GM18520 (cell line): Measurements from ENCODE around the gene MSI2.

ENCODE experiments used
- ATAC-seq: cut with Tn5 transposase; IDR thresholded peaks from one replicate; pipeline ENCODE4 v1.9.1; 2021; ENCODE audit not compliant: unreplicated experiment

MSI2 gene

GRCh38 chr17:57666946-57667345 lies 410.6 kb downstream of the MSI2 start:
- ATAC-seq = no peak

DNA sequence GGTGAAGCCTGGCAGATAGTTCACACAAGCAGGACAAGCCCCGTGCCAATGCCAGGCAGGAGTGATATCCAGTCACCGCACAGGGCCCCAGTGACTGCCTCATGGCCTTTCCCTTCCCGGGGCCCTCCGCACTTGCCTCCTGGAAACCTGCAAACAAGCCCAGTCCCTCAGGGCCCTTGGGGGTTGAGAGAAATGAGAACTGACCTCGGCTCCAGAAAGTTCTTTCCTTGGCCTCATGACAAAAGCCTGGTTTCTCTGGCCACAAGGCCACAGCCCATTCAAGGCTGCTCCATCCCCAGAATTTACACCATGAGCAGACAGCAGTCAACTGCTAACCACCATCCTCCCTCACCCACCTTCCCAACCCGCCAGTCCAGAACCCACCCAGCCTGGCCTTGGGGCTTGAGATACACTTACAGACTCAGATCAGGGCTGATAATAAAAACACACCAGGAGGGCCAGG lies 411.2 kb downstream of the MSI2 start:
- no peak for ATAC-seq

DNA sequence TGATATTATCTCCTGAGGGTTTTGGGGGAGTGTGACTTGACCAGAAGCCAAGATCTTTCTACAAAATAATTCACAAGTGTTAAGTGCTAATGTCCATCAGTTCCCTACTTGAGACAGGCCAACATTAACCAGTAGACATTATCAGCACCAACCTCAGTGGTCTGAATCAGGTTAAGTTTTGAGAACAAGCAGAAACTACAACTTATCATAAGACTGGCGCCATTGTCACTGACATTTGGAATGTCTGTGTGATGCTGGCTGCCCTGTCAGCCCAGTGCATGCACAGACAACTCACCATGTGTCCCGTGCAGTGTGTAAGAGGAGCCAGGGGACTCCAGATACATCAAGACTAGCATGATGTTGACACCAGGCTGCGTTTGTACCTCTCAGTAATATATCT lies 412.0 kb downstream of the MSI2 start:
- ATAC-seq = no peak

GRCh38 chr17:57669671-57670529 lies 413.6 kb downstream of the MSI2 start:
- no peak for ATAC-seq

GRCh38 chr17:57670769-57671569 lies 414.6 kb downstream of the MSI2 start:
- no peak for ATAC-seq

GRCh38 chr17:57671667-57672632 lies 415.6 kb downstream of the MSI2 start:
- ATAC-seq = no peak

DNA sequence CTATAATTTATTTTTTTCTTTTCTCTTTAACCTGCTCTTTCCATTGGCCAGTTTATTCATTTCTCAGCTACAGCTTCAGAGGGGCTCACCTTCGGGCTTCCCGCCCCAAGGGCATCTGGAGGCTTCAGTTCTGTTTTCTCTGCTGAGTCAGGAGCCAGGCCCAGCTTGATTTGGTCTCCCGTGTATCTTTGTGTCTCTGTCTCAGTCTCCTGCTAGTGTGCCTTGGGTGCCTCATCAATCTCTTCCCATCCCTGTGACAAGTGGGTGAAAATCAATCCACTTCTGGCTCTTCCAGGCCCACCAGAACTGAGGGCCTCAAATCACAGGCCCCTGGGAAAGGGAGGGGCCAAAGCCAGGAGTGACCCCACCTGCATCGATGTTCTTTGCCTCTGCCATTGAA lies 416.6 kb downstream of the MSI2 start:
- no peak for ATAC-seq

DNA sequence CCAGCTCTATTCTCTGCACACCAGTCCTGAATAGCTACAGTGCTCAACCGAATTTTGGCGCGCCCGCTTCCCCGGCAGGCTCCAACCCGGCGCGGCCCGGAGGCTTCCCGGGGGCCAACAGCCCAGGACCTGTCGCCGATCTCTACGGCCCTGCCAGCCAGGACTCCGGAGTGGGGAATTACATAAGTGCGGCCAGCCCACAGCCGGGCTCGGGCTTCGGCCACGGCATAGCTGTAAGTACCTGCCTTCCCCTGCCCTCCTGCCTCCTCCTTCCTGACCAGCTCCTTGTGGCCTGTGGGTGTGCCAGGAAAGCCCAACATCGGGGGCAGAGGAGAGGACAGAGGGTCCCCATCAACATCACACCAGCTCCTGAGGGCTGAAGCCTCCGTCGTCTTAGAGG lies 418.6 kb downstream of the MSI2 start:
- no peak for ATAC-seq

- no peak for ATAC-seq
Observed at GRCh38 chr17:57675427-57676387, 419.4 kb downstream of the MSI2 start.

DNA sequence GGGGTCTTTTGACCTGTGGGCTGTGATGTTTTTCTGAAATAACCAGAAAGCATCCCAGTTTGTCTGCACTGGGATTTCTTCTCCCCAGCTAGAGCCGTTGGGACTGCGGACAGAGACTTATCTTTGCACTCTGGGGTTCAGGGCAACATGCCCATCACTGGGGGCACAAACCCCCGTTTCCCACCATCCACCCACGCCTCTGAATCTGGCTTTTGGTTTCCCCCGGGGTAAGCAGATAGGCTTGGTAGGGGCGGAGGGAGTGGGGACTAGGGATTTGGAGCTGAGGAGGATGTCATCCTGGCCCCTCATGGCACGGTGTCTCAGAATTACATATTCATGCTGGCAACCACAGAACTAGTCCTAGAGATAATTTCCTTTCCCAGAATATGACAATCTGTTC lies 420.2 kb downstream of the MSI2 start:
- no peak for ATAC-seq

DNA sequence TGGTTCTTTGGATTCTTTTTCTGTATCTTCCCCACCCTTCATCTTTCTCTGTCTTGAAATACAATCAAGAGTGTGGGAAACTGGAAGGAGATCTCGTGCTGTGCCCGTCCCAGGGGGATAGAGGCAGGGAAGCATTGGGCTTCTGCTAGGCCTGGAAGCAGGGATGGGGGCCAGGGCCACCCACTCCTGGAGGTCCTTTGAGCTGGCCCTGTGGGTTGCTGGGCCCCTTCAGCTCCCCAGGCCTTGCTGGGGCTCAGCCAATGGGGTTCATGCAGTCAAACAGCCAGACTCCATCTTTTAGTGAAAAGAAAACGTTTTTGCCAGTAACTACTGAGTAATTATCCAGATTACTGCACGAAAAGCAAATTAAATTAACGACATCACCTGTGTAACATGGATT lies 421.0 kb downstream of the MSI2 start:
- no peak for ATAC-seq

DNA sequence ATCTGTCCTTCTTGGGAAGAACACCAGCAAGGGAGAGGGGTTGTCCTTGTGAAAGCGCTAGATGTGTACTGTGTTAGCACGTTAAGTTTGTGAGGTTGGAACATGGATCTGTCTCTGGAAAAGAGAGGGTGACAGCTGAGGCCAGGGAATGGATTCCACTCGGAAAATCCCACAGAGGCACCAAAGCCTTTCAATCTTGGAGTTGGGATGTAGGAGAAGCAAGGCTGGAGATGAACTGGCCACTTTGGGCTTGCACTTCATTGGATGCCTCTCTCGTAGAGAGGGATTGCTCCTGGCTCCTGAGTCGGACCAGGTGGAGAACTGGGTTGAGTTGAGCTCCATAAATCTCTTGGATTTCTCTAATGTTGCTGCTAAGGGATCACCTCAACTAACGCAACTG lies 421.5 kb downstream of the MSI2 start:
- no peak for ATAC-seq

GRCh38 chr17:57678393-57678792 lies 422.1 kb downstream of the MSI2 start:
- ATAC-seq = no peak

GRCh38 chr17:57679356-57679755 lies 423.0 kb downstream of the MSI2 start:
- ATAC-seq = no peak

DNA sequence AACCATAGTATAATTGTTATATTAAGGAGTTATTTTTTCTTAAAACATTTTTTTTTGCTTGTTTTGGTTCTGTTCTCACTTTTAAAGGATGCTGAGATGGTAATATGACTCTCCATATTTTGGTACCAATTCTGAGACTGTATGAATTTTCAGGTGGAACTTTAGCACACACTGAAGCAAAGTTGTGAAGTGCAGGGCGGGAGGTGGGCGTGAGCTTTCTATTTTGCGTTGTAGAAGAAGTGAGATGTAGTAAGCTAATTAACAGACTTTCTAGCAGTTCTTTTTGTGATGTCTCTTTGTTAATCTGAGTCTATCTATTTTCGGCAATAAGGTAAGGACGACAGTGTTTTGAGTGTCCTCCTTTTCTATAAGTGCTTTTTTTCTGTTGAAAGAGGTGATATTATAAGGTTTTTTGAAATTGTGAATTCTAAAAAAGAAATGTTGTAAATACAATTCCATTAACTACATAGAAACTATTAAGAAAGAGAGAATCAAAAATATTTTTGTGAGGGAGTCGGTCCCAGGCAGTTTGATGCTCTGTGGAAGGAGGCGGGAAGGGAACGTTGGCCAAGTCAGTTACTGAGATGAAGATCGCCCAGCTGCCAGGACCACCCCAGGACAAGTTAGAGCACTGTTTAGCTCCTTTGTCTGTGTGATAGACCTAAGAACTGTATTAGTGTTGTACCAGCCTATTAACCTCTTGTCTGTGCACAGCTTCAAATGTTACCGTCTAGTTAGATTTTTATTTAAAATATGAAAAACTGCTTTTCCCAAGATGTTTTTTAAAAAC lies 423.8 kb downstream of the MSI2 start:
- no peak for ATAC-seq

- no peak for ATAC-seq
Observed at GRCh38 chr17:57682701-57683100, 426.4 kb downstream of the MSI2 start.

DNA sequence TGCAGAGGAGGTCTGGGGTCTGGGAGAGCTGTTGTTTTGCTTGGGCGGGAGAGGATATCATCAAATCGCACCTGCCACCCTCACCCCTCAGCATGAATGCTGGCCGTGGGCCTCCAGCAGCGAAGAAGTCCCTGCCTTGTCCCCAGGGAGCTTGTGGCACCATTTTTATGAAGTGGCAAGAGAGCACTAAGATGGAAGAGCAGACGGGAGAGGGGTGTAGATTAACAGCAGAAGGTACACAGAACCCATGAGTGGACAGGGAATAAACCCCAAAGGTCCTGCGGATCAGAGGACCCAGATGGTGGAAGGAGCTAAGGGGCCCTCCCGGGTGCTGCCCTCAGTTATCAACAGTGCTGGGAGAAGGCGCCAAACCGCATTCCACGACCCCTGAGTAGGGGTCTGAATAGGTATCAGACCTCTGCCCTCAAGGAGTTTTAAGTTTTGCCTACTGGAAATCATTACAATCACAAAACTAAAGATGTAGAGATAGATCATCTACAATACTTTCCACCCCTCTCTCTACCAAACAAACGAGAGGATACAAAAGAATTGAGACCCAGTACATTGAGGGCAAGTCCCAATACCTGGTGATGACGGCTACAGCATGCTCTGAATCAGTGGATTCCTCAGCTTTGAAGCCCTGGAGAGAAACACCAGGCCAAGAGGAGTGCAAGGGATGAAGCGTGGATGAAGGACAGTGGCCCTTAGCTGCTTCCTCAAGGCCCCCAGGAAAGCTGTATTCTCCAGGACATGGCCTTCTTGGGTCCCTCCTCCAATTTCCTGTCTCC lies 428.6 kb downstream of the MSI2 start:
- no peak for ATAC-seq

- ATAC-seq = no peak
Observed at GRCh38 chr17:57685499-57686132, 429.3 kb downstream of the MSI2 start.
